Measurements from ENCODE around the gene ARHGEF25.
"Not testable (repeated sequence)": the region's sequence is repeated elsewhere in the genome, so short reads cannot be mapped to it uniquely, and the experiment has no call there.

ARHGEF25 gene

DNA sequence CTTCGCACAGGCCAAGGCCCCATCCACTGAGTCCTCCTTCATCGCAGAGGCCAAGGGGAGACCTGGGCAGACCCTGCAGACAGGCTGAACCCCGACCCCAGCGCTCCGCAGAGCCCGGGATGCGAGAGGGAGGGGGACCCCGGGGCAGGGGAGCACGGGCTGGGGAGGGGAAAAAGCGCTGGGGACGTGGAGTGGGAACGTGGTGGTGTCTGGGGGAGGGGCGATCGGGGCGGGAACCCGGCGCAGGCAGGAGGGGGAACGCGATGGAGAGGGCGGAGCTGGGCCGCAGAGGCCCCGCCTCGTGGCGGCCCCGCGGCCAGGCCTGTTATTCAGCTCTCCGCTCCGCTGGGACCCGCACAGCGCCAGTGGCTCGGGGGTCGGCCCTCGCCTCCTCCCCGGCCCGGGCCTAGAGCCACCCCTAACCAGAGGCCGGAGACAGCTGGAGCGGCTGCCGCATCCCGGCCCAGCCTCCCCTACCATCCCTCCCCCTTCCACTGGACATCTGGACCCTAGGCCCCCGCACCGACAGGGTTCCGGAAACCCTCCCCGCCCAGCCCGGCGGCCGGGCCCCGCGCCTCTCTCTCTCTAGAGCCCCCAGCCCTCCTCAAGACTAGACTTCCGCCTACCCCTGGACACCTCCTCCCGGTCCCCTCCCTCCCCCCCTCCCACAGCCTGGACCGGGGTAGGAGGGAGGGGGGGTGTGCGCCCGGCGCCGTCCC lies at the start of gene ARHGEF25:
ARHGEF25 (plus strand) TSS at position 328 of the 719 bp plus-strand sequence. CDS start 460 bp downstream, outside the sequence.
- DNase-seq, result peak; percentile 30

DNA sequence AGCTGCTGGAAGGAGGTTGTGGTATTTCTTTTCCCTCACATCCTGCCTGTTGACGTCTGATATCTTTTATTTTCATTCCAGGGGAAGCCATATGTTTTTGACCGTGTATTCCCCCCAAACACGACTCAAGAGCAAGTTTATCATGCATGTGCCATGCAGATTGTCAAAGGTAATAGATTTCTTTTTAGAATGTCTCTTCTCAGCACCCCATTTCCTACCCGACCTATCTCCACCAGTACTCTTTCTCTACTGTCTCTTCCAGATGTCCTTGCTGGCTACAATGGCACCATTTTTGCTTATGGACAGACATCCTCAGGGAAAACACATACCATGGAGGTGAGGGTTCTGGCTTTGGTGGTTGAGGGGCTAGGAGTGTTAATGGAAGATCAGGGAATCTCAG lies 47.9 kb upstream of the ARHGEF25 start:
- DNase-seq, result no peak

DNA sequence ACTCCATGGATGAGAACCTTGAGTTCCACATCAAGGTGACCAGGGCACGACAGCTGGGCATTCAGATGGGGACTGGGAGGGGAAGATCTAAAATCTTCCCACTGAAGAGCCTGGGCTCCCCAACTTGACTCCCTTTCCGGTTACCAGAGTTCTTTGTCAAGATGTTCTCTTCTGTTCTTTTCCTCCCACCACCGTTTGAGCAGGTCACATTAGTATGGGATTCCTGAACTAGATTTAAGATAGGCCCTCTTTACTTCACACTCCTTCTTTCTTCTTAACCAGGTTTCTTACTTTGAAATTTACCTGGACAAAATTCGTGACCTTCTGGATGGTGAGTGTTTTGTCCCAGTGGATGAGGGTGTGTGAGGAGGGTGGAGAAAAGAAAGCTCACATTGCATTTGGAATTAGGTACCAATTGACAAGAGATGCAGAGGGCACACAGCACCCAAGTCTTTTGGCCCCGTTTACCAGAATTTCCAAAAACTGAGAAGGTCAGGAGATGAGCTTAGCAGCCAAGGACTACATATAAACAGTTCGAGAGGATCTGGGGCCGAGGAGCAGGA lies 47.0 kb upstream of the ARHGEF25 start:
- no peak for DNase-seq

GRCh38 chr12:57568838-57569237 lies 42.4 kb upstream of the ARHGEF25 start:
- no peak for DNase-seq

DNA sequence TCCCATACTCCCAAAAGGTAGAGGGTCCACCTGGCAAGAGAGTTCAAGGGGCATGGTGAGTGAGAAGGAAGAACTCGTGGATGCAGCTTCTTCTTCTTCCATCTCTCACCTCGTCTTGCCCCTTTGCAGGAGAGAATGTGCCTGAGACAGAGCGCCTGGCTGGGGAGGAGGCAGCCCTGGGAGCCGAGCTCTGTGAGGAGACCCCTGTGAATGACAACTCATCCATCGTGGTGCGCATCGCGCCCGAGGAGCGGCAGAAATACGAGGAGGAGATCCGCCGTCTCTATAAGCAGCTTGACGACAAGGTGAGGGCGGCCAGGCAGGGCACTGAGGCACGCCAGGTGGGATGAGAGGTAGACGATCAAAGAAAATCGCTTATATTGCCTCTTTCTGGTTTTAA lies 41.4 kb upstream of the ARHGEF25 start:
- no peak for DNase-seq

DNA sequence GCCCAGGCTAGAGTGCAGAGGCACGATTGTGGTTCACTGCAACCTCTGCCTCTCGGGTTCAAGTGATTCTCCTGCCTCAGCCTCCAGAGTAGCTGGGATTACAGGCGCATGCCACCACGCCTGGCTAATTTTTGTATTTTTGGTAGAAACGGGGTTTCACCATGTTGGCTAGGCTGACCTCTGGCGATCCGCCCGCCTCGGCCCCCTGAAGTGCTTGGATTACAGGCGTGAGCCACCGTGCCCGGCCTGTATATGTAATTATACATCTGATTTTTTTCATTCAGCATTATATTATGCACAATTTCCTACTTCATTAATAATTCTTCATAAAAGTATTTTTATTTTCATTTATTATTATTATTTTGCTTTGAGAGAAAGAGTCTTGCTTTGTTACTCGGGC lies 40.8 kb upstream of the ARHGEF25 start:
- DNase-seq, result not testable (repeated sequence)

DNA sequence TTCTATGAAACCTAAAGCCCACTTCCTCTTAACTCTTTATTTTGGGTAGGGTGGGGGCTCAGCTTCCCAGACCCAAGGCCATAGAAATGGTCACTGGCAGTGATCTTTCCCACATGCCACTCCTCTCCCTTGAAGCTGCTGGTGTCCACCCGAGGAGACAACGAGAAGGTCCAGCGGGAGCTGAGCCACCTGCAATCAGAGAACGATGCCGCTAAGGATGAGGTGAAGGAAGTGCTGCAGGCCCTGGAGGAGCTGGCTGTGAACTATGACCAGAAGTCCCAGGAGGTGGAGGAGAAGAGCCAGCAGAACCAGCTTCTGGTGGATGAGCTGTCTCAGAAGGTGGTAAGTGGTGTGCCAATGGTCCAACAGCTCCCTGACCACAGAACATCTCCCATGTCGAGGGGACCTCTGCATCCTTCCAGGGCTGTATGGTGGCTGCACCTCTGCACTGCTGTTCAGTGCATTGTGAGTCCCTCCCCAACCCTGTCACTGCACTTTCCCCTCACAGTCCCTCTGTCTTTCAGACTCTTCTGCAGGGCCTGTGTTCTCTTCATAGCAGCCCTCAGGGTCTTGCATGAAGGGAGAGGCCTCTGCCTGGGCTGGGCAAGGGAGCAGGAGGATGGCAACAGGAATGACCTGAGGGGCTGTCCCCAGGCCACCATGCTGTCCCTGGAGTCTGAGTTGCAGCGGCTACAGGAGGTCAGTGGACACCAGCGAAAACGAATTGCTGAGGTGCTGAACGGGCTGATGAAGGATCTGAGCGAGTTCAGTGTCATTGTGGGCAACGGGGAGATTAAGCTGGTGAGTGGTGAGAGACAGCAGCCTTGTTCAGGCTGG lies 39.1 kb upstream of the ARHGEF25 start:
- no peak for DNase-seq

DNA sequence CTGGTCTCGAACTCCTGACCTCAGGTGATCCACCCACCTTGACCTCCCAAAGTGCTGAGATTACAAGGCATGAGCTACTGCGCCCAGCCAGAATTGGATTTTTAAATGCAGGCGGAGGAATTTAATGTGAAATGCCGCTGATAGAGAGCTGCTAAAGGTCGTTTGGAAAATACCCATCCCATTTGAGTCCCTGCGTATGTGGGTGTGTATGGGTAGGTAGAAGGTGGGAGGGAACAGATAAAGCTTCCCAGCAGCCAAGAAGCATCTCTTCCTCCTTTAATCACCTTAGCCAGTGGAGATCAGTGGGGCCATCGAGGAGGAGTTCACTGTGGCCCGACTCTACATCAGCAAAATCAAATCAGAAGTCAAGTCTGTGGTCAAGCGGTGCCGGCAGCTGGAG lies 36.4 kb upstream of the ARHGEF25 start:
- DNase-seq, result no peak

DNA sequence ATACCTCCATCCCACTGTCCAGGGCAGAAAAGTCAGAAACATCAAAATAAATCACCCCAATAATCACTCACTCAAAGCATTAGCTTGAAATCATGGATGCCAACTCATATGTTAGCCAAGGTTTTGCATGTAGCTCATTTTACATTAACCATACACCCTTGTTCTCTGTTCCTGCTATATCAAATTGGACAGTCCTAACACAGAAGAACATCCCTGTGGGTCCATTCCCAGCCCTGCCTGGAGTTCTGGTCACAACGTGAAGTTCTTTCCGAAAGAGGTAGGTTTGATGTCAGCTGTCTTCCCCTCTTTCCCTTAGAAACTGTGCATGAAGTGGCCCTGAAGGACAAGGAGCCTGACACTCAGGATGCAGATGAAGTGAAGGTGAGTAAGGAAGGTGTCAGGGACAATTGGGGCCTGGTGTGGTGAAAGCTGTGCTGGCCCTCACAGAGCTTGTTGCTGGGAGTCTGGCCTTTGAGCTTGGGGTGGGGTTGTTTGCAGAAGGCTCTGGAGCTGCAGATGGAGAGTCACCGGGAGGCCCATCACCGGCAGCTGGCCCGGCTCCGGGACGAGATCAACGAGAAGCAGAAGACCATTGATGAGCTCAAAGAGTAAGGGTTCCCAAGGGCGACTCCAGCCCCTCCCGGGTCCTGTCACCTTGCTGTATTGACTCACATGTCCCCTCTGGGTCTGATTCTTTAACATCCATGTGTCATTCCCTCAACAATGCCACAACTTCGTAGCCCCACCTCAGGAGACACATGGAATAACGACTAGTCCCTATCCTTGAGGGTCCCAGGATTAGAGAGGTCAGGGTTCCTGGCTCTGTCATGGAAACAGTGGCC lies 35.2 kb upstream of the ARHGEF25 start:
- DNase-seq, result no peak

DNA sequence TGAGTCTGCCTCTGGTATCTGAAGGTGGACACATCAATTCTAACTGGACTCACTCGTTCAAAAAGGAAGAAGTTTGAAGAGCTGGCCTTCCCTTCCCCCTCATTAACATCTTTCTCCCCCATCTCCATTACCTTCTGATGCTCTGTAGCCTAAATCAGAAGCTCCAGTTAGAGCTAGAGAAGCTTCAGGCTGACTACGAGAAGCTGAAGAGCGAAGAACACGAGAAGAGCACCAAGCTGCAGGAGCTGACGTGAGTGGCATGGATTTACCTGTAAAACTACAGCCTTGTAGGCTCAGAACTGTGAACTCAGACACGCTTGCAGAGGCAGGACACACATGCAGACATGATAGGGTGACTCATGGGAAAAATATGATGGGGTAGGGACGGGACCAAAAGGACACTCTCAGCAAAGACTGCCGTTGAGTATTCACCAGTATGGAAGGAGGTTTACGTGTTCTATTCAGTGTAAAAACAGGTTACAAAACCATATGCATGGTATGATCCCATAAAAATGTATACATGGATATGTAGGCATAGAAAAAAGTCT lies 34.5 kb upstream of the ARHGEF25 start:
- DNase-seq, result no peak

DNA sequence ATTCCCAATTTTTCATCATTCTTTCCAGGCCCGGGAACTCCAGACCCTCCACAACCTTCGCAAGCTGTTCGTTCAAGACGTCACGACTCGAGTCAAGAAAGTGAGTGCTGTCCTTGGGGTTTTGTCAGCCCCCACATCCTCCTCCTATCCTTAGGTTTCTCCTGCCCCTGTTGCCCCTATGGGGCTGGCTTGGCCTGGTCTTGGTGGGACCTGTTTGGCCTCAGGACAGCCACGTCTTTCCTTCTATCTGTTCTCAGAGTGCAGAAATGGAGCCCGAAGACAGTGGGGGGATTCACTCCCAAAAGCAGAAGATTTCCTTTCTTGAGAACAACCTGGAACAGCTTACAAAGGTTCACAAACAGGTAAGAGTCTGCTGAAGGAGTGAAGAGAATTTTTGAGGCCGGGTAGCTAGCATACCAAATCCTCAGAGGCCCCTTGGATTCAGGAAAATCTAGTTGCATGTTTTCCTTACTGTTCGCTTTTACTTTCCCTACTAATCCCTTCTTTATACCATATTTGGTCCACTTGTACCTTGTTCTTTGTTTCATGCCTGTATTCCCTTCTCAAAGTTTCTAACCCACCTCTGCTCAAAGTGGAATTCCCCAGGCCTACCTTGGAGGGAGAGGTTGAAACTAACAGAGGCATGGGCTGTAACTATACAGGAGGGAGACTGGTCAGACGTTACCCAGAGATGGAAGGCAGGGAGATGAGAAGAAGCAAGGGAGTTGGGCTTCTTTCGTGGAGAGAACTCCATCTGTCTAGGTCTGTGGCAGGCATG lies 33.1 kb upstream of the ARHGEF25 start:
- no peak for DNase-seq

- no peak for DNase-seq
Measured at GRCh38 chr12:57579011-57579410, 32.2 kb upstream of the ARHGEF25 start.

DNA sequence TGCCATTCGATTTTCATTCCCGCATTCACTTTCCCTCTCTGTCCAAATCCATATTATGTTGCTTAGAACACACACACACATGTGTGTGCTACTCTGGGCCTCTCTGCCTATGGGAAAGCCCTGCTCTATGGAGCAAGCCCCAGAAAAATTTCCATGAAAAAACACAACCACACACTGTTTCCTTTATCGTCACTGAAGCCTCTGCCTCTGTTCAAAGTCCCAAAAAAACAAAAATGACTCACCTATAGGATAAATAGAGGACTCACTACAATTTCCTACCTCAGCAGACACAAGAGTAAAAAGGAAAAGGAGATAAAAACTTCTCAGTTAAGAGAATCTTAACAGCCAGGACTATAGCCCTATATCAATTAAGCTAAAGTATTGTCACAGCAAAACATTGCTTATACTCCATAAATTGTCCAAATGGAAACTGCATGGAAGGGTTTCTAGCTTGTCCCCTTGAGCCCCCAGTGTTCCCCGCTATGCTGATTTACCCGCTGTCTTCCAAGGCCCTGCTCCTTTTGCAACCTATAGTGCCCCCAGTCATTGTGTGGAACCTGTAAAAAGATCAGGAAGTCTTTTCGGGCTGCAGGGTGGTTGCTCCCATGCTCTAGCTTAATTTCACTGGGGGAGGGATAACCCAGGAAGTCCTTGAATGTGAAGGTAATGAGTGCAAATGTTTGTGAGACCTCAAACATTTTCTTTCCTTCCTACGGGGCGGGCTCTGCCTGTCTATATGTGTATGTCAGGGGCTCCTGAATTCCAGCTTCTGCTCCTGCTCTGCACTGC lies 31.4 kb upstream of the ARHGEF25 start:
- DNase-seq, result no peak

GRCh38 chr12:57580466-57580795 lies 30.8 kb upstream of the ARHGEF25 start:
- DNase-seq, result no peak

GRCh38 chr12:57581802-57582201 lies 29.4 kb upstream of the ARHGEF25 start:
- DNase-seq, result no peak

DNA sequence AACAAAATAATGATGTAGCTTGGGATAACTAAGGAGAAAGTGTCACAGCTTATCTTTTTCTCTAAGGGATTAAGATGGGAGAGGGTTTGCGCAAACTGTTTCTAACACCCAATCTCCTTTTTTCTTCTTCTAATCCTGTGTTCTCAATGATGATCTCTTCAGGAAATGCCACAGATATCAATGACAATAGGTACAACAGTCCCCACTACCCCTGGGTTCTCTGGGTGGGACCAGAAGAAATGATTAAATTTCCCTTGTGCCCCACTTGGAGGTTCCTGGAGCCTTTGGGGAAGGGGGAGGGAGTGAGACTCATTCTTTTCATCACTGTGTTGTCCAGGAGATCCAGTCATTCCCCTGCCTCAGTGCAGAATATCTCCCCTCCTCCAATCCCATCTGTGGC lies 28.8 kb upstream of the ARHGEF25 start:
- no peak for DNase-seq

DNA sequence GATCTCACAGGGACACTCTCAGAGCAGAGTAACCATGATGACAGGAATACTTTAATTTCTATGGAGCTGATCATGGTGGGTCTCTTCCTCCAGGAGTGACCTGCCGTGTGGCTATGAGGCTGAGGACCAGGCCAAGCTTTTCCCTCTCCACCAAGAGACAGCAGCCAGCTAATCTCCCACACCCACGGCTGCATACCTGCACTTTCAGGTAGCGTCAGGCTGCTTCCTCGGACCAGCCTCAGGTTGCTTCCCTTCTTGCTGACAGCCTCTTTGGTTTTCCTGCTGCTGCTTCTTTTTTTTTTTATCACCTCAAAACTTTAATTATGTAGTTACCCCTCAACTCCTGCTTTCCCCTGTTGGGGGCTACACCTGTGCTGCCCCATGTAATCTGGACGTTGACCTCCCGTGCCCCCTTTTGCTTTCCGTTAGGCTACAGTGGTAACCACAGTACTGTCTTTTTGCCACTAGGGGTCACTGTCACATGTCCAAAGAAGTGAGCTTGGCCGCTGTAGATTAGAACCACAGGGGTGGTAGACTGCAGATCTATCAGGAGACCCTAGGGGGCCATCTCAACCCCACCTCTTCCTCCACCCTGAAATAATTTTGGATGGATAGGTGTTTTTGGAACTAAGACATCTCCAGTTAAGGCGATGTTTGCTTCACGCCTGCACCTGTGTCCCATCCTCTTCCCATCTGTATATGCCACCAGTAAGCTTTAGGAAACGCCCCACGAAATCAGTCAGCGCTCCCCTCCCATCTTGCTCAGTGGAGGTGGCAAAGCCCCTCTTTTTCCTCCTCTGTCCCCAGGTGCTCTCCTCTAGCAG lies 28.0 kb upstream of the ARHGEF25 start:
- DNase-seq, result peak; percentile 29

DNA sequence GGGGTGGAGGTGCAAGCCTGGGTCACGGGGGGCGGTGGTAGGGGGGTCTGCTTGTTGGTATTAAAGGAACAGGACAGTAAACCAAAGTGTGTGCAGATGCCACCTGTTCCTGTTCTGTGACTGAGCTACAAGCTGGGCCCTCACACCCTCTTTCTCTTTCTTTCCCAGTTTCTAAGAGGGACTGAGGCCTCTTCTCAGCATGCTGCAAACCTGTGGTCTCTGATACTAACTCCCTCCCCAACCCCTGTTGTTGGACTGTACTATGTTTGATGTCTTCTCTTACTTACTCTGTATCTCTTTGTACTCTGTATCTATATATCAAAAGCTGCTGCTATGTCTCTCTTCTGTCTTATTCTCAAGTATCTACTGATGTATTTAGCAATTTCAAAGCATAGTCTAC lies 27.2 kb upstream of the ARHGEF25 start:
- no peak for DNase-seq

DNA sequence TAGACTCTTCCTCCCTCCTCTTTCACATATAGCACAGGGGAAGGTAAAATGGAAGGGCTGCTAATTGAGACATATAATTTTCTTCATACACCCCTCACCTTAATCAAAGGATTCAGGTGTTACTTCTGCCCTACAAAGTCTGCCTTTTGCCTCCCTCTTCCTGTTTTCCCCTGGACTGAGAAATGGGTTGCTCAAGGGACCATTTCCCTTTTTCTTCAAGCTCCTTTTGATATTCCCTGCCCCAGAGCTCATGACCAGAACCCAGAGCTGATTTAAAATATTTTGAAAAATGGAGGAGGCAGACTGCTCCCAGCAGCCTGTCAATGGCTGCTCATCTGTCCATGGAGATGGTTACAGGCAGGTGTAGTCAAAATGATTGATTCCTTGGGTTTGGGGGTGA lies 26.5 kb upstream of the ARHGEF25 start:
- DNase-seq, result no peak

DNA sequence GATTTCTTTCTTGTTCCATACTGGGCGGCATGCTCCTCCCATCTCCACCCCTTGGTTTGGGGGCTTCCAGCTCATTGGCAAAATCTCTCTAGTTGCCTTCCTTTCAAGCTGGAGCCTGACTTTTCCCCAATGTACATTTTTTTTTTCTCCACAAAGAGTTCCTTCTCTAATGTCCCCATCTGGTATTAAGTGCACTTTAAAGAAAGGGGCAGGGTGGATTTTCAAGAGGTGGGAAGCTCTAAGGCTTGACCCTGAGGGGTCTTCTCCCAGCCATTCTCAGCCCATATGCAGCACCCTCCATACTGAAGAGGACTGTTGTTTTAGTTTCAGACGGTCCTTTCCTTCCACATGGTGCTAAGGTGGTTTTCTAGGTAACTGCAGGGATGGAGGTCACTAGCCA lies 26.1 kb upstream of the ARHGEF25 start:
- DNase-seq, result no peak

Measured in SHP77 treated with DMSO at 0.1 percent for 48 hours (cell line).